Hepatocyte (in vitro differentiated cells): ENCODE results near the gene SLC25A3. TPM values are rescaled to one million over a fixed set of nuclear protein-coding genes. Genes with fewer than 3 reads are reported as not detected.
A peak's percentile ranks its signal among the peaks of the same experiment; 100 is the strongest.
"Not testable (repeated sequence)": the region's sequence is repeated elsewhere in the genome, so short reads cannot be mapped to it uniquely, and the experiment has no call there.

ENCODE experiments used
- DNase-seq: peaks from one replicate; pipeline ENCODE4 v3.0.0-alpha.2; 2016; ENCODE audit warnings: low spot score
- H2AFZ ChIP-seq: fragments of 200-600 bp; sonication (generic); 2 replicates; pipeline ENCODE4 v1.6.0; 2016; ENCODE audit warnings: antibody characterized with exemption, mild to moderate bottlenecking
- H3K27ac ChIP-seq: fragments of 200-600 bp; sonication (generic); 2 replicates; pipeline ENCODE4 v1.5.1; 2016; ENCODE audit warnings: mild to moderate bottlenecking
- H3K27me3 ChIP-seq: fragments of 200-600 bp; sonication (generic); 2 replicates; pipeline ENCODE4 v1.6.1; 2016
- H3K36me3 ChIP-seq: fragments of 200-600 bp; sonication (generic); replicated peaks from 2 replicates; pipeline ENCODE4 v1.5.1; 2016; ENCODE audit warnings: low read depth; ENCODE audit not compliant: insufficient read depth
- H3K4me1 ChIP-seq: fragments of 200-600 bp; sonication (generic); 2 replicates; pipeline ENCODE4 v1.5.1; 2016; ENCODE audit warnings: mild to moderate bottlenecking, moderate library complexity; ENCODE audit not compliant: insufficient read depth
- H3K4me2 ChIP-seq: fragments of 200-600 bp; sonication (generic); 2 replicates; pipeline ENCODE4 v1.6.0; 2016
- H3K4me3 ChIP-seq: fragments of 200-600 bp; sonication (generic); 2 replicates; pipeline ENCODE4 v1.5.1; 2016; ENCODE audit warnings: mild to moderate bottlenecking
- H3K79me2 ChIP-seq: fragments of 200-600 bp; sonication (generic); 2 replicates; pipeline ENCODE4 v1.6.0; 2017; ENCODE audit warnings: mild to moderate bottlenecking
- H3K9me2 ChIP-seq: fragments of 200-600 bp; sonication (generic); replicated peaks from 2 replicates; pipeline ENCODE4 v1.6.0; 2017; ENCODE audit warnings: mild to moderate bottlenecking; ENCODE audit not compliant: insufficient read depth
- H3K9me3 ChIP-seq: fragments of 200-600 bp; sonication (generic); 2 replicates; pipeline ENCODE4 v1.5.1; 2016; ENCODE audit warnings: low read depth, mild to moderate bottlenecking
- H4K20me1 ChIP-seq: fragments of 200-600 bp; sonication (generic); 2 replicates; pipeline ENCODE4 v1.6.0; 2016; ENCODE audit warnings: mild to moderate bottlenecking; ENCODE audit not compliant: insufficient read depth, poor library complexity, severe bottlenecking
- EZH2 ChIP-seq: fragments of 200-600 bp; sonication (generic); IDR thresholded peaks from 2 replicates; pipeline ENCODE4 v1.6.1; 2016; ENCODE audit warnings: antibody characterized with exemption, mild to moderate bottlenecking, borderline replicate concordance
- EZH2phosphoT487 ChIP-seq: fragments of 200-600 bp; sonication (generic); IDR thresholded peaks from one replicate; pipeline ENCODE4 v1.6.1; 2018; ENCODE audit warnings: antibody characterized with exemption, mild to moderate bottlenecking, low read depth, moderate library complexity; ENCODE audit not compliant: unreplicated experiment, severe bottlenecking
- WGBS: methylation state at CpG from one replicate; pipeline ENCODE4 v1.1.6; 2016; ENCODE audit warnings: low lambda C conversion rate; ENCODE audit errors: missing lambda C conversion rate; 5-methylcytosine and 5-hydroxymethylcytosine counted together
- polyA plus RNA-seq: library from polyadenylated mRNA; unstranded; fragments of >200 nt; fragmentation: Nextera tagmentation; extraction: Ambion mirVana; gene quantifications from 2 replicates; pipeline ENCODE4 v1.2.1, GENCODE V29; 2016
- total RNA-seq: library from RNA; depleted of rRNA; stranded (reverse); fragments of >200 nt; gene quantifications from 2 replicates; pipeline ENCODE4 v1.2.3, GENCODE V29; 2014
- TF ChIP-seq, protein P1 (sequence below): fragments of 200-600 bp; sonication (generic); IDR thresholded peaks from 2 replicates; pipeline ENCODE4 v1.5.1; 2016; ENCODE audit warnings: antibody characterized with exemption, mild to moderate bottlenecking; ENCODE audit not compliant: poor library complexity

SLC25A3 gene
- total and polyA plus RNA-seq, 2 experiments from 2014 or later = 423 to 871 TPM

DNA sequence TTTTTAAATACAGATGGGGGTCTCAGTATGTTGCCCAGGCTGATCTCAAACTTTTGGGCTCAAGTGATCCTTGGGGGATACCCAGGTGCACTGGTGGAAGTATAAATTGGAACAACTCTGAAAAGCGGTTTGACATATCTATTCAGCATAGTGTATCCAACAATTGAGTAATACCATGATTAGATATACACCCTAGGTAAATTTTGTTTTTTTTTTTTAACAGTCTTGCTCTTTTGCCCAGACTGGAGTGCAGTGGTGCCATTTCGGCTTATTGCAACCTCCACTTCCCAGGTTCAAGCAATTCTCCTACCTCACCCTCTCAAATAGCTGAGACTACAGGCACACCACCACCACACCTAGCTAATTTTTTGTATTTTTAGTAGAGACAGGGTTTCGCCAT, 31.6 kb upstream of the SLC25A3 start:
- no peak overlapping the region for H2AFZ ChIP-seq
- H3K36me3 ChIP-seq = no peaks in the 10 kb centered on the region
- H3K9me2 ChIP-seq = no peaks in the 10 kb centered on the region
- H3K4me2 ChIP-seq = no peak overlapping the region
- no peak overlapping the region for H3K4me3 ChIP-seq
- no peaks in the 10 kb centered on the region for H3K4me1 ChIP-seq
- TF ChIP-seq EZH2 (no peak), EZH2phosphoT487 (no peak)
- TF ChIP-seq, protein P1, sequence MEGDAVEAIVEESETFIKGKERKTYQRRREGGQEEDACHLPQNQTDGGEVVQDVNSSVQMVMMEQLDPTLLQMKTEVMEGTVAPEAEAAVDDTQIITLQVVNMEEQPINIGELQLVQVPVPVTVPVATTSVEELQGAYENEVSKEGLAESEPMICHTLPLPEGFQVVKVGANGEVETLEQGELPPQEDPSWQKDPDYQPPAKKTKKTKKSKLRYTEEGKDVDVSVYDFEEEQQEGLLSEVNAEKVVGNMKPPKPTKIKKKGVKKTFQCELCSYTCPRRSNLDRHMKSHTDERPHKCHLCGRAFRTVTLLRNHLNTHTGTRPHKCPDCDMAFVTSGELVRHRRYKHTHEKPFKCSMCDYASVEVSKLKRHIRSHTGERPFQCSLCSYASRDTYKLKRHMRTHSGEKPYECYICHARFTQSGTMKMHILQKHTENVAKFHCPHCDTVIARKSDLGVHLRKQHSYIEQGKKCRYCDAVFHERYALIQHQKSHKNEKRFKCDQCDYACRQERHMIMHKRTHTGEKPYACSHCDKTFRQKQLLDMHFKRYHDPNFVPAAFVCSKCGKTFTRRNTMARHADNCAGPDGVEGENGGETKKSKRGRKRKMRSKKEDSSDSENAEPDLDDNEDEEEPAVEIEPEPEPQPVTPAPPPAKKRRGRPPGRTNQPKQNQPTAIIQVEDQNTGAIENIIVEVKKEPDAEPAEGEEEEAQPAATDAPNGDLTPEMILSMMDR = no peak
- WGBS = no CpG with 5 or more reads among the region's 3 CpGs
- H3K79me2 ChIP-seq = no peaks in the 10 kb centered on the region
- no peaks in the 10 kb centered on the region for H3K27me3 ChIP-seq
- DNase-seq = no peak
- no peaks in the 10 kb centered on the region for H3K9me3 ChIP-seq
- no peak overlapping the region for H3K27ac ChIP-seq
- H4K20me1 ChIP-seq = no peaks in the 10 kb centered on the region

DNA sequence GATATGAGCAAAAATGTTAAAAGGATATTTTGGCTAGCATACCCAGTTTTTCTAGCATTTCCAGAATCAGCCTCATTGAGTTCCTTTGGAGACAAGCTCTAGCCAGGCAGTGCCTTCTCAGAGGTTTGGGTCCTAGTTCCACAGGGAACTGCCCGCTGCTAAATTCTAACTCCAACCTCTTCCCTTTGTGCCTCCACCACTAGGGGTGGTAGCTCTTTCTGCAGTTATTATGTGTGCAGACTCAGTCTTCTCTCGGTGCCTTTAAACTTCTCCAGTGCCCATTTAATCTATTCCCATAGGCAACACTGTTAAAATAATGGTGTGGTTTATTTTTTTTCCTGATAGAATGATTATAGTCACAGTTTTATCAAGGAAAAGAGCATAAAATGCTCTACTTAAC, 21.5 kb upstream of the SLC25A3 start:
- peaks cover 5% of the 10 kb centered on the region for H3K4me1 ChIP-seq
- no peak overlapping the region for H3K4me2 ChIP-seq
- no peaks in the 10 kb centered on the region for H3K27me3 ChIP-seq
- H3K36me3 ChIP-seq = no peaks in the 10 kb centered on the region
- no peak overlapping the region for H3K27ac ChIP-seq
- H3K9me2 ChIP-seq = no peaks in the 10 kb centered on the region
- no peak overlapping the region for H2AFZ ChIP-seq
- TF ChIP-seq, protein P1 = no peak
- TF ChIP-seq EZH2phosphoT487 (no peak), EZH2 (no peak)
- H3K79me2 ChIP-seq = no peaks in the 10 kb centered on the region
- H3K4me3 ChIP-seq = no peak overlapping the region
- no peaks in the 10 kb centered on the region for H4K20me1 ChIP-seq
- WGBS = 65% methylated on average over 2 of the region's 2 CpGs
- no peaks in the 10 kb centered on the region for H3K9me3 ChIP-seq
- no peak for DNase-seq

DNA sequence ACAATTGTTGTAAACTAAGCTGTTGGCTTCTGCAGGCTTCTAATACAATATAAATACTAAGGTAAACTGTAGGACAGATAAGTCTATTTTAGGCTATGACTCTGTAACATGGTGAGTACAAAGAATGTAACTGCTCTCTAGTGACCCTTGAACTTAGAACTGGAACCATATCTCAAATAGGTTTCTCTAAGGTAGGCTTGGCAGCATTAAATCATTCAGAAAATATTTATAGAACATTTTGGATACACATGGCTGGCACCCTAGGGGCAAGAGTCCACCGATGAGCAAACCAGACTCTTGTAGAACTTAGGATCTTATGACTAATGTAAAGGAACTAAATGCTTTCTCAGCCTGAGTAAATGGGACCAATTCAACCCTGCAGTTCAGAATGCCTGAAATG, 19.4 kb upstream of the SLC25A3 start:
- Histone ChIP-seq H3K79me2 (no peaks in the 10 kb centered on the region), H3K27ac (peak overlapping the region; percentile 80), H3K27me3 (no peaks in the 10 kb centered on the region), H3K9me2 (no peaks in the 10 kb centered on the region), H3K36me3 (no peaks in the 10 kb centered on the region), H3K4me3 (no peak overlapping the region), H3K4me2 (peak overlapping the region; percentile 18), H3K9me3 (no peaks in the 10 kb centered on the region), H2AFZ (no peak overlapping the region), H4K20me1 (no peaks in the 10 kb centered on the region), H3K4me1 (peaks cover 5% of the 10 kb centered on the region)
- WGBS = 65% methylated on average over 1 of the region's 1 CpG
- DNase-seq = peak; percentile 60
- TF ChIP-seq EZH2 (no peak), EZH2phosphoT487 (no peak)
- TF ChIP-seq, protein P1 = no peak

DNA sequence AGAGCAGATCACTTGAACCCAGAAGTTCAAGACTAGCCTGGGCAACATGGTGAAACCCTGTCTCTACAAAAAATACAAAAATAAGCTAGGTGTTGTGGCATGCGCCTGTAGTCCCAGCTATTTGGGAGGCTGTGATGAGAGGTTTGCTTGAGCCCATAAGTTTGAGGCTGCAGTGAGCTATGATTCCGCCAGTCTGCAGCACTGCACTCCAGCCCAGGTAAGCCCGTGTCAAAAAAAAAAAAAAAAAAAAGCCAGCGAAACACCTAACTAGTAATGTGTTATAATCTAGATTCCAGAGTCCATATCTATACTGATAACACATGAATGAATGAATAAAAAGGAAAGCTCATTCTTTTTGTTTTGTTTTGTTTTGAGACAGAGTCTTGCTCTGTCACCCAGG, 18.5 kb upstream of the SLC25A3 start:
- no peaks in the 10 kb centered on the region for H3K79me2 ChIP-seq
- no peak overlapping the region for H3K4me3 ChIP-seq
- DNase-seq = no peak
- H3K4me1 ChIP-seq = peaks cover 10% of the 10 kb centered on the region
- H3K27ac ChIP-seq = peak overlapping the region; percentile 80
- TF ChIP-seq EZH2 (no peak), EZH2phosphoT487 (no peak)
- TF ChIP-seq, protein P1 = no peak
- 82% methylated on average over 4 of the region's 4 CpGs for WGBS
- no peaks in the 10 kb centered on the region for H3K36me3 ChIP-seq
- H3K4me2 ChIP-seq = peak overlapping the region; percentile 6
- no peak overlapping the region for H2AFZ ChIP-seq
- H3K27me3 ChIP-seq = no peaks in the 10 kb centered on the region
- no peaks in the 10 kb centered on the region for H4K20me1 ChIP-seq
- H3K9me2 ChIP-seq = no peaks in the 10 kb centered on the region
- no peaks in the 10 kb centered on the region for H3K9me3 ChIP-seq

DNA sequence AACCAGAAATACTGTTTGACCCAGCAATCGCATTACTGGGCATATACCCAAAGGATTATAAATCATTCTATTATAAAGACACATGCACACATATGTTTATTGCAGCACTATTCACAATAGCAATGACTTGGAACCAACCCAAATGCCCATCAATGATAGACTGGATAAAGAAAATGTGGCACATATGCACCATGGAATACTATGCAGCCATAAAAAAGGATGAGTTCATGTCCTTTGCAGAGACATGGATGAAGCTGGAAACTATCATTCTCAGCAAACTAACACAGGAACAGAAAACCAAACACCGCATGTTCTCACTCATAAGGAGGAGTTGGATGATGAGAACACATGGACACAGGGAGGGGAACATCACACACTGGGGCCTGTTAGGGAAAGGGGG, 16.7 kb upstream of the SLC25A3 start:
- H3K4me3 ChIP-seq, H3K27me3 ChIP-seq, H2AFZ ChIP-seq, H3K79me2 ChIP-seq, H3K4me2 ChIP-seq, H3K9me3 ChIP-seq, H3K36me3 ChIP-seq, H3K27ac ChIP-seq, H4K20me1 ChIP-seq, H3K9me2 ChIP-seq, DNase-seq: not testable (repeated sequence)
- peaks cover 10% of the 10 kb centered on the region for H3K4me1 ChIP-seq
- 98% methylated on average over 2 of the region's 2 CpGs for WGBS
